RWPE2 (cell line): ENCODE results near the gene INSC.

Experiments used
- ATAC-seq: fragments of 200-7000 bp; cut with Tn5 transposase; 3 replicates; pipeline ENCODE4 v1.9.1; 2021; ENCODE audit warnings: low read depth
- DNase-seq: peaks from one replicate; pipeline ENCODE4 v3.0.0-alpha.2; 2020; ENCODE audit warnings: low spot score
- H3K27ac ChIP-seq: fragments of 450-650 bp; 2 replicates; pipeline ENCODE4 v1.5.1; 2017; ENCODE audit warnings: mild to moderate bottlenecking; ENCODE audit not compliant: poor library complexity, severe bottlenecking
- H3K27me3 ChIP-seq: fragments of 250-450 bp; sonication (Bioruptor Pico); 2 replicates; pipeline ENCODE4 v1.5.1; 2021; ENCODE audit warnings: mild to moderate bottlenecking, moderate library complexity; ENCODE audit not compliant: insufficient read depth, poor library complexity, severe bottlenecking
- H3K36me3 ChIP-seq: fragments of 250-450 bp; sonication (Bioruptor Pico); 2 replicates; pipeline ENCODE4 v1.5.1; 2020; ENCODE audit warnings: low read depth, mild to moderate bottlenecking, moderate library complexity
- H3K4me1 ChIP-seq: fragments of 250-450 bp; sonication (Bioruptor Pico); 2 replicates; pipeline ENCODE4 v1.5.1; 2021; ENCODE audit warnings: mild to moderate bottlenecking, moderate library complexity; ENCODE audit not compliant: insufficient read depth, poor library complexity, severe bottlenecking
- H3K4me3 ChIP-seq: fragments of 250-450 bp; sonication (Bioruptor Pico); 2 replicates; pipeline ENCODE4 v1.5.1; 2021; ENCODE audit warnings: mild to moderate bottlenecking, moderate library complexity; ENCODE audit not compliant: severe bottlenecking
- H3K9me3 ChIP-seq: fragments of 250-450 bp; sonication (Bioruptor Pico); 2 replicates; pipeline ENCODE4 v1.5.1; 2021; ENCODE audit warnings: mild to moderate bottlenecking, moderate library complexity; ENCODE audit not compliant: severe bottlenecking
- CTCF ChIP-seq: fragments of 450-650 bp; IDR thresholded peaks from one replicate; pipeline ENCODE4 v1.5.1; 2017; ENCODE audit warnings: mild to moderate bottlenecking, moderate library complexity; ENCODE audit not compliant: poor library complexity, severe bottlenecking

The INSC gene

GRCh38 chr11:15196704-15197103 lies 82.0 kb downstream of the INSC start:
- DNase-seq (no peak), ATAC-seq (no peak)
- Histone ChIP-seq H3K9me3 (no peaks in the 10 kb centered on the region), H3K4me1 (no peaks in the 10 kb centered on the region), H3K4me3 (no peak overlapping the region), H3K36me3 (no peaks in the 10 kb centered on the region), H3K27me3 (no peaks in the 10 kb centered on the region), H3K27ac (no peak overlapping the region)
- no peak for TF ChIP-seq CTCF

GRCh38 chr11:15197696-15198095 lies 83.0 kb downstream of the INSC start:
- Histone ChIP-seq H3K4me3 (no peak overlapping the region), H3K27me3 (no peaks in the 10 kb centered on the region), H3K36me3 (no peaks in the 10 kb centered on the region), H3K27ac (no peak overlapping the region), H3K4me1 (no peaks in the 10 kb centered on the region), H3K9me3 (no peaks in the 10 kb centered on the region)
- ATAC-seq (no peak), DNase-seq (no peak)
- no peak for TF ChIP-seq CTCF

- Histone ChIP-seq H3K27me3 (no peaks in the 10 kb centered on the region), H3K9me3 (no peaks in the 10 kb centered on the region), H3K4me1 (no peaks in the 10 kb centered on the region), H3K27ac (no peak overlapping the region), H3K4me3 (no peak overlapping the region), H3K36me3 (no peaks in the 10 kb centered on the region)
- DNase-seq (no peak), ATAC-seq (no peak)
- no peak for TF ChIP-seq CTCF
These were observed 83.6 kb downstream of the INSC start for GRCh38 chr11:15198284-15198683.

- H3K27me3 ChIP-seq, result no peaks in the 10 kb centered on the region
- no peak overlapping the region for H3K4me3 ChIP-seq
- TF ChIP-seq CTCF, result no peak
- no peaks in the 10 kb centered on the region for H3K9me3 ChIP-seq
- H3K4me1 ChIP-seq, result no peaks in the 10 kb centered on the region
- no peaks in the 10 kb centered on the region for H3K36me3 ChIP-seq
- DNase-seq (no peak), ATAC-seq (peak; percentile 87)
- no peak overlapping the region for H3K27ac ChIP-seq
These were observed 85.0 kb downstream of the INSC start for GRCh38 chr11:15199693-15200092.

GRCh38 chr11:15200696-15201095 lies 86.0 kb downstream of the INSC start:
- Histone ChIP-seq H3K36me3 (no peaks in the 10 kb centered on the region), H3K4me3 (no peak overlapping the region), H3K27me3 (no peaks in the 10 kb centered on the region), H3K9me3 (no peaks in the 10 kb centered on the region), H3K4me1 (no peaks in the 10 kb centered on the region), H3K27ac (no peak overlapping the region)
- DNase-seq (no peak), ATAC-seq (no peak)
- no peak for TF ChIP-seq CTCF
